GM12878 (cell line): ENCODE data around the gene TEX22.

Experiments used
- EP300 ChIP-seq, 2 experiments: fragments of 150-350 bp in 1 of 2; IDR thresholded peaks; 2 replicates each; pipeline ENCODE4 v1.6.1; 2011 to 2012; ENCODE audit warnings: low read depth in 2 of 2, low read length in 2 of 2, borderline replicate concordance in 1 of 2, improper control_type of control experiment in 1 of 2, inconsistent platforms in 1 of 2; ENCODE audit not compliant: control insufficient read depth in 1 of 2
- JUND ChIP-seq: IDR thresholded peaks from 2 replicates; pipeline ENCODE4 v1.6.1; 2012; ENCODE audit warnings: low read depth, mild to moderate bottlenecking, low read length, improper control_type of control experiment, moderate library complexity
- KDM1A ChIP-seq: fragments of 200-600 bp; sonication (generic); IDR thresholded peaks from 2 replicates; pipeline ENCODE4 v1.6.1; 2016; ENCODE audit warnings: borderline replicate concordance
- NRF1 ChIP-seq: conservative IDR thresholded peaks from 2 replicates; pipeline ENCODE4 v1.6.1; 2011; ENCODE audit warnings: mild to moderate bottlenecking, low read depth, low read length, improper control_type of control experiment
- POLR2A ChIP-seq: IDR thresholded peaks from 2 replicates; pipeline ENCODE4 v1.6.1; 2011; ENCODE audit warnings: low read depth, mild to moderate bottlenecking, low read length
- SRF ChIP-seq, 2 experiments: IDR thresholded peaks; 2 replicates each; pipeline ENCODE4 v1.6.1; 2011; ENCODE audit warnings: low read depth in 2 of 2, low read length in 2 of 2, mild to moderate bottlenecking in 1 of 2, moderate library complexity in 1 of 2
- ZNF24 ChIP-seq: fragments of 450-650 bp; IDR thresholded peaks from 2 replicates; pipeline ENCODE4 v1.6.1; 2017; ENCODE audit warnings: antibody characterized with exemption, mild to moderate bottlenecking
- TF ChIP-seq, protein P1 (sequence below): fragments of 450-650 bp; IDR thresholded peaks from 2 replicates; pipeline ENCODE4 v1.6.1; 2018; ENCODE audit warnings: borderline replicate concordance, mild to moderate bottlenecking; ENCODE audit not compliant: partially characterized antibody

DNA sequence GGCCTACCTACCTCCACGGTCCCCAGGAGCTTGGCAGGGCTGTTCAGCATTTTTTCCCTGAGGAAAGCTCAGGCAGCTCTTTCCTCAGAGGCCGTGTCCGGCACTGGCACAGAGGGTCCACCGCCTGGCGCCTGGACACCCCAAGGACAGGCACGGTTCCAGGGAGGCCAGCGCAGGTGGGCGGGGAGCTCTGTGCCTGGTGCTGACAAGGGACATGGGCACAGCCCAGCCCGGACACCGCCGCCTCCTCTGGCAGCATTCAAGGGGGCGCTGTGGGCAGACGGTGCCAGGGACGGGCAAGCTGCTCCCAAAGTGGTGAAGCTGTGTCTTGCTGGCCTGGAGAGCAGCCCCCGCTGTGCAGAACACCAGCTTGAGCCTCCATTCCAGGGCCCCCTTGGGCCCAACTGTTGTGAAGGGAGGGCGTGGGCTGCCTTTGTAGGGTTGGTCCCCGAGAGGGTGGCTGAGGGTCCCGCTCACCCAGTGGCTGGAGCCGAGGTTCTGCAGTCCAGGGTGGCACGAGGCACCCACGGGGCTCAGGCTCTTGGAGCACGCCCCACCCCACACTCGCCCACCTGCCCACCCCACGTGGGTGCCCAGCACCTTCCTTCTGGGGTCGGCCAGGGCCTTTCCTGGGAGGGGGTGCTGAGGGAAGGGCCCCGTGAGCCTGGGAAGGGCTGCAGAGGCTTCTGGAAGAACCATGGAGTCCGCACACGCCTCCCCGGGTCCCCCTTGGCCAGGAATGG is 29.3 kb upstream of the TEX22 start:
- TF ChIP-seq, protein P1, sequence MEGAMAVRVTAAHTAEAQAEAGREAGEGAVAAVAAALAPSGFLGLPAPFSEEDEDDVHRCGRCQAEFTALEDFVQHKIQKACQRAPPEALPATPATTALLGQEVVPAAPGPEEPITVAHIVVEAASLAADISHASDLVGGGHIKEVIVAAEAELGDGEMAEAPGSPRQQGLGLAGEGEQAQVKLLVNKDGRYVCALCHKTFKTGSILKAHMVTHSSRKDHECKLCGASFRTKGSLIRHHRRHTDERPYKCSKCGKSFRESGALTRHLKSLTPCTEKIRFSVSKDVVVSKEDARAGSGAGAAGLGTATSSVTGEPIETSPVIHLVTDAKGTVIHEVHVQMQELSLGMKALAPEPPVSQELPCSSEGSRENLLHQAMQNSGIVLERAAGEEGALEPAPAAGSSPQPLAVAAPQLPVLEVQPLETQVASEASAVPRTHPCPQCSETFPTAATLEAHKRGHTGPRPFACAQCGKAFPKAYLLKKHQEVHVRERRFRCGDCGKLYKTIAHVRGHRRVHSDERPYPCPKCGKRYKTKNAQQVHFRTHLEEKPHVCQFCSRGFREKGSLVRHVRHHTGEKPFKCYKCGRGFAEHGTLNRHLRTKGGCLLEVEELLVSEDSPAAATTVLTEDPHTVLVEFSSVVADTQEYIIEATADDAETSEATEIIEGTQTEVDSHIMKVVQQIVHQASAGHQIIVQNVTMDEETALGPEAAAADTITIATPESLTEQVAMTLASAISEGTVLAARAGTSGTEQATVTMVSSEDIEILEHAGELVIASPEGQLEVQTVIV: no peak
- TF ChIP-seq JUND (no peak), EP300 (IDR thresholded peaks at IDR 0.05; ENCODE audit: borderline replicate concordance in 1 of 2, control insufficient read depth in 1 of 2, low read depth in 2 of 2, low read length in 2 of 2) (no peak), KDM1A (no peak), NRF1 (no peak), POLR2A (no peak), ZNF24 (no peak), SRF (IDR thresholded peaks at IDR 0.05; ENCODE audit: low read depth in 2 of 2, low read length in 2 of 2) (no peak)
